ENCODE results near the gene CD83.

The CD83 gene

GRCh38 chr6:14127611-14128010 lies 10.0 kb downstream of the CD83 start:
- no peak for DNase-seq

GRCh38 chr6:14128012-14128411 lies 10.4 kb downstream of the CD83 start:
- DNase-seq: no peak

- no peak for DNase-seq
These were observed 11.2 kb downstream of the CD83 start for GRCh38 chr6:14128746-14129145.

DNA sequence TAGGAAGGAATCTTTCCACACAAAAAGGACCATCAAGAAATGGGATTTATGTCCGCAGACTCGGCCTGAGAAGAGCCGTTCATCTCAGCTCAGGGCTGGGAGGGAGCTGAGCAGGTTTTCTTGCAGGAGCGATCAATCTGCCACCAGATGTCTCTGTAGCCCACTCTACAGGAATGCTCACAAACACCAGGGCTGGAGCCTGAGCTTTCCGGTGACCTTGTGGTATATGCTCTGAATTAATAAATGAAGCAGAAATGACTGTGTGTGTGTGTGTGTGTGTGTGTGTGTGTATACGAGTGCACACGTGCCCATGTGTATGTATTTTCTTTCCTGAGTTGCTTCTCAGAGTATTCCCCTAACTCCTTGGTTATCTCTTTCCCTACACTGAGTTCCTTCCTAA lies 12.0 kb downstream of the CD83 start:
- peak; percentile 77 for DNase-seq

- DNase-seq: no peak
These were observed 13.0 kb downstream of the CD83 start for GRCh38 chr6:14130435-14131075.

GRCh38 chr6:14131579-14131978 lies 14.0 kb downstream of the CD83 start:
- no peak for DNase-seq

DNA sequence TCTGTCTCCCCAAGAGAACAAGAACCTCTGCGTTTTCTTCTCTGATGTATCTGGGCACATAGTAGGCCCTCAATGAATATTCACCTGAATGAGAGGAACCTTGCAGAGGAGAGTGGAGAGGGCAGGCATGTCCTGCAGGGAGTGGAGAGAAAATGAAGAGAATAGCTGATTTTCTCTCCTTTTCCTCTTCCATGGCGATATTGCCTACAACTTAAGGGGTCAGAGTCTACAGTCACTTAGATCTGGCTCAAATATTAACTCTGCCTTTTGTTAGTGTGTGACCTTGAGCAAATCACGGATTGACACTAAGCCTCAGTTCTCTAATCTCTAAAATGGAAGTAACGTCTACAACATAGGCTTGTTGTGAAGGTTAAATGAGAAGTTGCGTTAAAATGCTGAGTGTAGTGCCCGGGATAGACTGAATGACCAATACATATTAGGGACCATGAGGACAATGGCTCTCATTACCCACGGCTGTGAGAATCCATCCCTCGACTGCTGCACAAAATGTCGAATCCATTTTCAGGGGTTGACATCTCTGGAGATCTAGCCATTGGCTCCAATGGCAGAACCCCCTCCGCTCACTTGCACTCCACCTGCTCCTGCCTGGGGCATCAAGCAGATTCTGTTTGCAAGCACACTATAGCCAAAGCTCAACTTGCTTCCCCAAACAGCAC lies 14.8 kb downstream of the CD83 start:
- no peak for DNase-seq

GRCh38 chr6:14132921-14133275 lies 15.3 kb downstream of the CD83 start:
- no peak for DNase-seq

DNA sequence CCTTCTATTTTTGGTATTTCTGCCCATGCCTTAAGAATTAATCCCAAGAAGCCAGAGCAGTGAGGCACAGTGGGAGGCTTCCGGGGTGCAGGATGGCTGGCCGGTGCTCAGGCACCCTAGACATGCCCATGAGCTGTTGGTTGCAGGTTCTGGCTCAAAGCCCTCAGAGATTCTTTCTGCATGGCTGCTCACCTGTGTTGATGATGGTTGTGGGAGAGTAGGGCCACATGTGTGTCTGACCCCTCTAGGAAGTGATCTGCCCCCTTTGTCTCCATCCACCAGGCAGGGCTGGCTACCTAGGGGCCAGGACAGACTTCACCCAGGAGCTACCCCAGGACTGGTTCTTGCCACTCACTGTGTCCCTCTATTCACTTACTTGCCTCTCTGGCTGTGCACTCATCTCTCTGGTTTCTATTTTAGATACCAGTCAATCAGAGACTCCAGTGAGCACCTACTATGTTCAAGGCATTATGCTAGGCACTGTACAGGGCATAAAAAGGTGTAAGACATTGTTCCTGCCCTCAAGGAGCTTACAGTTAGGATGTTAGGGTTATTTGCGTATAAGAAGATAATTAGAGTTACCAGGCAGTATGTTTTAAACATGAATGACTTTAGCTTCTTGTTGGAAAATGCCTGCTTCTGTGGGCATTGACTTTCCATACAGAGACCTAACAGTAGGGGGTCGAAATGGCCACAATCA lies 16.8 kb downstream of the CD83 start:
- DNase-seq: no peak

GRCh38 chr6:14135893-14136539 lies 18.4 kb downstream of the CD83 start:
- DNase-seq: no peak

DNA sequence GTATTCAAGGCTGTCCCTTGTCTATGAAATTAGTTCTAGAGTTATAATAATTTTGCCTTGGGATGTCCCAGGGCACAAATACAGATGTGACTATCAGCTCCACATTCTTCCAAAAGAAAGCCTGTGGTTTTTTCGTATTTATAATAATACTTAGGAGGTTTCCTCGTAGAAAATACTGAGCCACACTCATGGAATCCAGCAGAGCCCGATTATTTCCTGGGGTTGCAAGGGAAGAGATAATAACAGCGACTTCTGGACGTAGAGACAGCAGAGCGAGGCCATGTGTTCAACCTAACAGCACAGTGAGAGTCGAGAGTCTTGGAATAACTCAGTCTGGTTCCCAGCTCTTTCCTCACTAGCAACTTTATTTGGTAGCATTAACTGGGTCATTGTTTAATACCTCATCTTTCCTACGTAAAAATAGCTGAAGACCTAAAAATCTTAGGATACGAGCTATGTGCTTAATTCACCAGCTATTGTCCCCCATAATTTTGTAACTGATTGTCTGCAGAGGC lies 21.2 kb downstream of the CD83 start:
- no peak for DNase-seq

GRCh38 chr6:14141351-14142062 lies 23.9 kb downstream of the CD83 start:
- peak; percentile 90 for DNase-seq

- no peak for DNase-seq
These were observed 24.5 kb downstream of the CD83 start for GRCh38 chr6:14142063-14142450.

DNA sequence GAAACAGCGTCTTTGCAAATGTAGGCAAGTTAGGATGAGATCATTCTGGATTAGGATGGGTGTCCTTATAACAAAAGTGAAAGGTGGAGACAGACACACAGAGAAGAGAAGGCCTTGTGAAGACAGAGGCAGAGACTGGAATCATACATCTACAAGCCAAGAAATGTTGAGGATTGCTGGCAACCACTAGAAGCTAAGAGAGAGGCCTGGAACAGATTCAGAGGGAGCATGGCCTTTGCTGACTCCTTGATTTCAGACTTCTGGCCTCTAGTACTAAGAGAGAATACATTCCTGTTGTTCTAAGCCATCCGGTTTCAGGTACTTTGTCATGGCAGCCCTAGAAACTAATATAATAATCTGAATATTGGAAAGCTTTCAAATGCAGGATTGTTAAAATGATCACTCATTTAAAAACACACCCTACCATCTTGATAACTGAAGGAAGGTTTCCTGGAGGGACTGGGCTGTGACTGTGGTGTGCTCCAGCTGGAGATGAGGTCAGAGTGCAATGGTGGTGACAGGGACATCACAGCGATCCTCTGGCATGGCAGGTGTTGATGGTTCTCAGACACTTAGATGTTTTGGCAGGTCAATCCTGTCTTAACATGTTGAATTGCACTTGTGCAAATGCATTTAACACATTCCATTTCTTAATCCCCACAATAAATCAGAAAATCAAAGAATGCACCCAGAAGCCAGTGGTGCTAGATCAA lies 25.1 kb downstream of the CD83 start:
- DNase-seq: no peak

- no peak for DNase-seq
These were observed 25.7 kb downstream of the CD83 start for GRCh38 chr6:14143305-14143704.

- peak; percentile 74 for DNase-seq
These were observed 27.1 kb downstream of the CD83 start for GRCh38 chr6:14144678-14145113.

- no peak for DNase-seq
These were observed 29.0 kb downstream of the CD83 start for GRCh38 chr6:14146506-14147096.

DNA sequence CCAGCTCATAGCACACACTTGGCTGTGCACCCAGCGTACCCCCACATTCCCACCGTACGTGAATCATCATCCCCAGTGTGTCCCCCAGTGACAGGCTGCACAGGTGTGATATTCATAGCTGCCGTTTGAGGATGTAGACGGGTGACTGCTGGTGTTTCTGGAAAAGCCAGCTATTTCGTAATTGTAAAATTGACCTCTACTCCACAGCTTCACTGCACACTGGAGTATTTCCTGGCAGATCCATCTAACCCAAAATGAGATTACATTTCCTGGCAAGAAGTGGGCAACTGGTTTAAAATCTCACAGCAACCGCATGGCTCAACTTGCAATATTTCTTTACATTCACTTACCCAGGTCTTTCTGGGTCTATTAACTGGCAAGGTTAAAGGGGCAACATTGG lies 30.3 kb downstream of the CD83 start:
- no peak for DNase-seq

DNA sequence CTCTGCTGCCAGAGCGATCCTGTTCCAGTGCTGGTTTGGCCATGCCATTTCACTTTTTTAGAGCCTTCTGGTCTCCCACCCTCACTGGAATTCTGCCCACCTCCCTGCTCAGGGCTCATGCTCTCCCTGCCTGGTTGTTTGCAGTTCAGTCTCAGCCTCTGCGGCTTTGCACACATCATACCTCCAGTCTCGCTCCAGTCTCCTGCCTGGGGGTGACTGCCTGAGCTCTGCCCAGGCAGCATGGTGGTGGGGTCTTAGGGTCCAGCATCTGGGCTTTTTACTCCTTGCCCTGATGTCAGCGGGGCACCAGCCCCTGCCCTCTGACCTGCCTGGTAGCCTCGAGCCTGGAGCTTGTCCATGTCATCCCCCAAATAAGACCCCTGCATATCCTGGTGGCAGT lies 30.9 kb downstream of the CD83 start:
- no peak for DNase-seq

GRCh38 chr6:14149053-14149738 lies 31.6 kb downstream of the CD83 start:
- DNase-seq: no peak

DNA sequence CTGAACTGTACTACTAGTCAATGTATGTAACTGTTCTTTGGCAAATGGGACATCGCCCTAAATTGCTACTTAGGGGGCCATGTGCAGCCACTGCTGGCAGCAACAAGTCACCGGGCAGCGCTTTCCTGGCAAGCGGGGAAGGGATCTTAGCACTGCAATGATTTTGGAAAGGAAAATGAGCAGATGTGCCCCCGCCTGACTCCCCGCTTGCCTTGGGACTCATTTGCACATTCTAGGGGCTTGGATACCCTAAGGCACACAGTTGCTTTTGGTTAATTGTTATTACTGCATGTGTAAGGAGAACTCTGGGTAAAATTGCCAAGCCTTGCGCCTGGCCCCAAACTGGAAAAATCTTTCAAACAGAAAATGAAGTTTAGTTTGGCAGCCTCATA lies 32.2 kb downstream of the CD83 start:
- DNase-seq: no peak

All from NCI-H748 treated with DMSO at 0.1 percent for 48 hours (cell line).